ENCODE results near the gene LHFPL6. TPM values are rescaled to one million over a fixed set of nuclear protein-coding genes. Genes with fewer than 3 reads are reported as not detected.

Gene LHFPL6
- total RNA-seq, 1 donor from 2014 or later, result 5.3 TPM

- Histone ChIP-seq H3K4me3 (ENCODE audit: low read depth, low read length) (no peak overlapping the region), H3K36me3 (ENCODE audit: control insufficient read depth, insufficient read depth, low read length) (no peaks in the 10 kb centered on the region), H3K27me3 (ENCODE audit: control insufficient read depth, insufficient read depth, low read length) (no peaks in the 10 kb centered on the region)
- no peak for DNase-seq (ENCODE audit: low read depth)
- TF ChIP-seq, protein P1, sequence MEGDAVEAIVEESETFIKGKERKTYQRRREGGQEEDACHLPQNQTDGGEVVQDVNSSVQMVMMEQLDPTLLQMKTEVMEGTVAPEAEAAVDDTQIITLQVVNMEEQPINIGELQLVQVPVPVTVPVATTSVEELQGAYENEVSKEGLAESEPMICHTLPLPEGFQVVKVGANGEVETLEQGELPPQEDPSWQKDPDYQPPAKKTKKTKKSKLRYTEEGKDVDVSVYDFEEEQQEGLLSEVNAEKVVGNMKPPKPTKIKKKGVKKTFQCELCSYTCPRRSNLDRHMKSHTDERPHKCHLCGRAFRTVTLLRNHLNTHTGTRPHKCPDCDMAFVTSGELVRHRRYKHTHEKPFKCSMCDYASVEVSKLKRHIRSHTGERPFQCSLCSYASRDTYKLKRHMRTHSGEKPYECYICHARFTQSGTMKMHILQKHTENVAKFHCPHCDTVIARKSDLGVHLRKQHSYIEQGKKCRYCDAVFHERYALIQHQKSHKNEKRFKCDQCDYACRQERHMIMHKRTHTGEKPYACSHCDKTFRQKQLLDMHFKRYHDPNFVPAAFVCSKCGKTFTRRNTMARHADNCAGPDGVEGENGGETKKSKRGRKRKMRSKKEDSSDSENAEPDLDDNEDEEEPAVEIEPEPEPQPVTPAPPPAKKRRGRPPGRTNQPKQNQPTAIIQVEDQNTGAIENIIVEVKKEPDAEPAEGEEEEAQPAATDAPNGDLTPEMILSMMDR (IDR thresholded peaks at IDR 0.05; ENCODE audit: insufficient read depth, low read length, severe bottlenecking), result no peak
- no peak for FAIRE-seq
Observed at GRCh38 chr13:39588384-39588783, 14.6 kb downstream of the LHFPL6 start.

DNA sequence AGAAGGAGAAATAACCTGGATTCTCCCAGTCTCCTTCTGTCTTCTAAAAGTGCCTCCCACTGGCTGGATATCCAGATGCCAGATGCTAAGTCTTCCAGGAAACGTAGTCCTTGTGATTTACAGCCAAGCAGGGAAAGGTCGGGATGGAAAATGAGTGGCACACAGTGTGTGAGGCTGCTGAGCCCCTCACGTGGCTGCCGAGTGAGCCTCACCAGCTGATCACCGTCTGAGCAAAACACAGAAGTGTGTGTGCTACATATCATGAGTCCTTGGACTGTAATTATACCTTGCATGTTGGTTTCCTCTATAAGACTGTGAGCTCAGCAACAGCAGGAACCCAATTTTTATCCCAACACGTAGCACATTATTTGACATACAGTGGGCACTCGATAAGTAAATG, 15.1 kb downstream of the LHFPL6 start:
- TF ChIP-seq, protein P1 (IDR thresholded peaks at IDR 0.05; ENCODE audit: insufficient read depth, low read length, severe bottlenecking), result no peak
- FAIRE-seq, result no peak
- DNase-seq (ENCODE audit: low read depth), result no peak
- H3K36me3 ChIP-seq (ENCODE audit: control insufficient read depth, insufficient read depth, low read length), result no peaks in the 10 kb centered on the region
- H3K27me3 ChIP-seq (ENCODE audit: control insufficient read depth, insufficient read depth, low read length), result no peaks in the 10 kb centered on the region
- no peak overlapping the region for H3K4me3 ChIP-seq (ENCODE audit: low read depth, low read length)

DNA sequence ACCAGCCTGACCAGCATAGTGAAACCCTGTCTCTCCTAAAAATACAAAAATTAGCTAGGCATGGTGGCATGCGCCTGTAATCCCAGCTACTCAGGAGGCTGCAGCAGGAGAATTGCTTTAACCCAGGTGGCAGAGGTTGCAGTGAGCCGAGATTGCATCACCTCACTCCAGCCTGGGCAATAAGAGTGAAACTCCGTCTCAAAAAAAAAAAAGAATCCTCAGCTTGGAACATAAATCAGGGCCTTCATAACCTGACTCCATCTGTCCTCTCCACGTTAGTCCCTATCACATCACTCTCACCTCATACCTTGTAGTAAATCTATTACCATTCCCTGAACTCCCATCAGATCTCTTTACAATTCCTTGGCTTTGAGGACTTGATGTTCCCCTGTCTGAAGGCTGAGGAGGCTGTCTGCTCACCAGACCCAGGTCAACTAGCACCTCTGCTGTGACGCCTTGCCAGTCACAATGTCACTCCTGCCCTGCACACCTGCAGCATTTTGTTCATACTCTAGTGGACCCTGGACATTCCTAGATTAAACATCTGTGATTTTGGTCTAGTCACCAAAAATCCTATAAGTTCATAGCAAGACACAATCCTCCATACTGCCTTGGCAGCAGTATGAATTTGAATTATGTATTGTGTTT, 15.9 kb downstream of the LHFPL6 start:
- H3K36me3 ChIP-seq (ENCODE audit: control insufficient read depth, insufficient read depth, low read length), result no peaks in the 10 kb centered on the region
- DNase-seq (ENCODE audit: low read depth) (no peak), FAIRE-seq (no peak)
- no peak overlapping the region for H3K4me3 ChIP-seq (ENCODE audit: low read depth, low read length)
- no peaks in the 10 kb centered on the region for H3K27me3 ChIP-seq (ENCODE audit: control insufficient read depth, insufficient read depth, low read length)
- TF ChIP-seq, protein P1 (IDR thresholded peaks at IDR 0.05; ENCODE audit: insufficient read depth, low read length, severe bottlenecking), result no peak

DNA sequence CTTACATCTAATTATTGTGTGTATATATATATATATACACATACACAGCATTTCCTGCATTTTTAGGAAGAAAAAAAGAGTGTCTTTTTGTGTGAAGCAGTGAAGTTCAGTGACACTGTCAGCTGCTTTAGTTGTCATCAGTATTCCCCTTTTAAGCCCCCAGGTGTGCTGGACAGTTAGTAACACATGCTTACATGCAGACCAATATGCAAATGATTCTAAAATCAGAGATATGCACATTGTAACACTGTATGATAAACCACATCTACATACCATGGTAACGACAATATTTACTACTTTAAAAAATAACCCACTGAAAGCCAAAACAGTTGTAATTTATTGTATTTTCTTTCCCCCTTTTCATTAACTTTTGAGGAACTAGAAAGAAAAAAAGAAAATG, 16.8 kb downstream of the LHFPL6 start:
- no peak for DNase-seq (ENCODE audit: low read depth)
- H3K4me3 ChIP-seq (ENCODE audit: low read depth, low read length), result no peak overlapping the region
- H3K36me3 ChIP-seq (ENCODE audit: control insufficient read depth, insufficient read depth, low read length), result no peaks in the 10 kb centered on the region
- no peaks in the 10 kb centered on the region for H3K27me3 ChIP-seq (ENCODE audit: control insufficient read depth, insufficient read depth, low read length)
- TF ChIP-seq, protein P1 (IDR thresholded peaks at IDR 0.05; ENCODE audit: insufficient read depth, low read length, severe bottlenecking), result no peak
- no peak for FAIRE-seq

GRCh38 chr13:39585219-39585618, 17.8 kb downstream of the LHFPL6 start:
- Histone ChIP-seq H3K36me3 (ENCODE audit: control insufficient read depth, insufficient read depth, low read length) (no peaks in the 10 kb centered on the region), H3K27me3 (ENCODE audit: control insufficient read depth, insufficient read depth, low read length) (no peaks in the 10 kb centered on the region), H3K4me3 (ENCODE audit: low read depth, low read length) (no peak overlapping the region)
- FAIRE-seq (no peak), DNase-seq (ENCODE audit: low read depth) (no peak)
- TF ChIP-seq, protein P1 (IDR thresholded peaks at IDR 0.05; ENCODE audit: insufficient read depth, low read length, severe bottlenecking), result no peak
